Small intestine (tissue), 16 donors: ENCODE measurements around the gene CTXND2. TPM values are rescaled to one million over a fixed set of nuclear protein-coding genes. Genes with fewer than 3 reads are reported as not detected.
"Not testable (repeated sequence)": the region's sequence is repeated elsewhere in the genome, so short reads cannot be mapped to it uniquely, and the experiment has no call there.

Experiments used
- DNase-seq, 2 donors: peaks; one replicate each; pipeline versions ENCODE4 v3.0.0 to v3.0.0-alpha.2; 2013
- FAIRE-seq: peaks from 2 replicates; lab custom pipeline; 2012; peaks lifted over from hg19 to GRCh38; lab: Jason Lieb, UNC
- H3K27ac ChIP-seq, 3 donors: one replicate each; pipeline ENCODE4 v1.5.1; 2013; ENCODE audit warnings: low read length in 2 of 3, mild to moderate bottlenecking in 2 of 3, control low read depth in 1 of 3, inconsistent platforms in 1 of 3, low read depth in 1 of 3, moderate library complexity in 1 of 3
- H3K27me3 ChIP-seq, 3 donors: one replicate each; pipeline ENCODE4 v1.6.1; 2013; ENCODE audit warnings: low read length in 3 of 3, inconsistent platforms in 1 of 3; ENCODE audit not compliant: control insufficient read depth in 3 of 3, insufficient read depth in 3 of 3
- H3K36me3 ChIP-seq, 3 donors: one replicate each; pipeline ENCODE4 v1.6.1; 2013; ENCODE audit warnings: low read length in 3 of 3, inconsistent platforms in 1 of 3, low read depth in 1 of 3, mild to moderate bottlenecking in 1 of 3, moderate library complexity in 1 of 3; ENCODE audit not compliant: control insufficient read depth in 3 of 3, insufficient read depth in 2 of 3
- H3K4me1 ChIP-seq, 3 donors: one replicate each; pipeline ENCODE4 v1.6.1; 2013; ENCODE audit warnings: low read length in 2 of 3, inconsistent platforms in 1 of 3, low read depth in 1 of 3, mild to moderate bottlenecking in 1 of 3, moderate library complexity in 1 of 3; ENCODE audit not compliant: control insufficient read depth in 3 of 3, insufficient read depth in 2 of 3
- H3K4me3 ChIP-seq, 3 donors: one replicate each; pipeline ENCODE4 v1.5.1; 2013; ENCODE audit warnings: low read length in 3 of 3, control low read depth in 1 of 3, inconsistent platforms in 1 of 3, low read depth in 1 of 3, mild to moderate bottlenecking in 1 of 3, moderate library complexity in 1 of 3
- H3K9me3 ChIP-seq, 2 donors: one replicate each; pipeline ENCODE4 v1.6.1; 2013; ENCODE audit warnings: low read depth in 1 of 2, low read length in 1 of 2; ENCODE audit not compliant: control insufficient read depth in 2 of 2, insufficient read depth in 1 of 2
- WGBS, 3 donors: extraction: QIAGEN DNeasy Blood & Tissue Kit; methylation state at CpG; one replicate each; pipeline ENCODE4 v1.1.7; 2013; 5-methylcytosine and 5-hydroxymethylcytosine counted together
- long read RNA-seq, 10 donors: transcript quantifications; one replicate each; lab custom pipeline, GENCODE V29; 2026
- polyA plus RNA-seq, 4 donors: library from polyadenylated mRNA; stranded (reverse) in 3 of 4; unstranded in 1 of 4; fragments of 200-250 nt in 3 of 4; fragments of 120-200 nt in 1 of 4; gene quantifications; one replicate each; pipeline versions ENCODE4 v1.2.1 to v1.2.3, GENCODE V29; 2013
- donor health status: healthy with polysubstance abuse.
- donor health status: control.
- donor health status: control.
- donor health status: Bipolar disorder and iron deficiency.
- donor health status: healthy.

CTXND2 gene
- polyA plus RNA-seq = not detected
- long read RNA-seq, donor 1 = 0 reads
- long read RNA-seq, donor 2 = 0 reads
- long read RNA-seq, donor 3 = 0 reads
- long read RNA-seq, donor 4 = 0 reads
- long read RNA-seq, donor 5 = 0 reads
- long read RNA-seq, donor 6 = 0 reads
- long read RNA-seq, donor 7 = 0 reads
- long read RNA-seq, donor 8 = 0 reads
- long read RNA-seq, donor 9 = 0 reads
- long read RNA-seq, donor 10 = 0 reads

- WGBS, 3 donors = 36 to 51% (median 39%) methylated on average over 3 of the region's 3 CpGs
- no peak for DNase-seq
These were observed at the start of gene CTXND2 for GRCh38 chr1:150887018-150887417. Gene CTXND2 (plus strand): TSS chr1:150887136. CDS start chr1:150912315, 25,179 bp downstream.

GRCh38 chr1:150840850-150841249 is 46.1 kb upstream of the CTXND2 start:
- H3K4me1 ChIP-seq, DNase-seq, FAIRE-seq, H3K27ac ChIP-seq, H3K9me3 ChIP-seq, H3K27me3 ChIP-seq, H3K4me3 ChIP-seq: not testable (repeated sequence)
- peaks cover 6 to 12% (median 7%) of the 10 kb centered on the region in 3 donors for H3K36me3 ChIP-seq
- WGBS, 3 donors = 92 to 96% (median 95%) methylated on average over 11 of the region's 11 CpGs

More at GRCh38 chr1:150887018-150887417, at the start of gene CTXND2:
- Histone ChIP-seq H3K27ac (no peak within 1 kb of the TSS), H3K4me1 (peaks cover 0 to 3% (median 0%) of the 10 kb centered on the region in 3 donors), H3K4me3 (no peak within 1 kb of the TSS), H3K27me3 (no peaks in the 10 kb centered on the region), H3K9me3 (no peaks in the 10 kb centered on the region), H3K36me3 (no peaks in the 10 kb centered on the region)
- no peak for FAIRE-seq

GRCh38 chr1:150841626-150842025 is 45.3 kb upstream of the CTXND2 start:
- H3K4me3 ChIP-seq = no peak overlapping the region
- no peaks in the 10 kb centered on the region for H3K9me3 ChIP-seq
- peaks cover 4 to 10% (median 7%) of the 10 kb centered on the region in 3 donors for H3K36me3 ChIP-seq
- FAIRE-seq (no peak), DNase-seq (no peak)
- 84 to 97% (median 88%) methylated on average over 3 of the region's 3 CpGs for WGBS, 3 donors
- H3K27ac ChIP-seq = no peak overlapping the region
- H3K27me3 ChIP-seq = no peaks in the 10 kb centered on the region
- H3K4me1 ChIP-seq = peaks cover 0 to under 1% (median 0%) of the 10 kb centered on the region in 3 donors

GRCh38 chr1:150842343-150842742 is 44.6 kb upstream of the CTXND2 start:
- no peaks in the 10 kb centered on the region for H3K4me1 ChIP-seq
- peaks cover 4 to 8% (median 7%) of the 10 kb centered on the region in 3 donors for H3K36me3 ChIP-seq
- no peak overlapping the region for H3K4me3 ChIP-seq
- FAIRE-seq (no peak), DNase-seq (no peak)
- no peaks in the 10 kb centered on the region for H3K27me3 ChIP-seq
- no peak overlapping the region for H3K27ac ChIP-seq
- 79 to 91% (median 86%) methylated on average over 2 of the region's 2 CpGs for WGBS, 3 donors
- H3K9me3 ChIP-seq = no peaks in the 10 kb centered on the region

GRCh38 chr1:150842964-150843363 is 44.0 kb upstream of the CTXND2 start:
- Histone ChIP-seq H3K27me3 (no peaks in the 10 kb centered on the region), H3K4me1 (no peaks in the 10 kb centered on the region), H3K9me3 (no peaks in the 10 kb centered on the region), H3K36me3 (peaks cover 4 to 8% (median 7%) of the 10 kb centered on the region in 3 donors), H3K27ac (no peak overlapping the region), H3K4me3 (no peak overlapping the region)
- DNase-seq (no peak), FAIRE-seq (no peak)
- WGBS, 3 donors = 84 to 90% (median 88%) methylated on average over 2 of the region's 2 CpGs

- FAIRE-seq = no peak
- Histone ChIP-seq H3K4me1 (no peaks in the 10 kb centered on the region), H3K36me3 (peaks cover 4 to 13% (median 7%) of the 10 kb centered on the region in 3 donors), H3K27me3 (no peaks in the 10 kb centered on the region), H3K4me3 (no peak overlapping the region), H3K9me3 (no peaks in the 10 kb centered on the region), H3K27ac (no peak overlapping the region)
- DNase-seq = no peak
- WGBS, 3 donors = 85 to 98% (median 97%) methylated on average over 2 of the region's 2 CpGs
These were observed 43.5 kb upstream of the CTXND2 start for GRCh38 chr1:150843474-150843873.

- no peaks in the 10 kb centered on the region for H3K27me3 ChIP-seq
- no peak overlapping the region for H3K4me3 ChIP-seq
- H3K4me1 ChIP-seq = no peaks in the 10 kb centered on the region
- H3K9me3 ChIP-seq = peaks cover 0 to 2% of the 10 kb centered on the region in 2 donors
- no peak for DNase-seq
- WGBS, 3 donors = 89 to 94% (median 93%) methylated on average over 4 of the region's 4 CpGs
- H3K36me3 ChIP-seq = peaks cover 0 to 15% (median 2%) of the 10 kb centered on the region in 3 donors
- FAIRE-seq = no peak
- no peak overlapping the region for H3K27ac ChIP-seq
These were observed 40.3 kb upstream of the CTXND2 start for GRCh38 chr1:150846473-150847146.

- WGBS, 3 donors = 96 to 100% (median 98%) methylated on average over 30 to 48 of the region's 49 CpGs
- not testable (repeated sequence) for H3K9me3 ChIP-seq, FAIRE-seq, H3K4me3 ChIP-seq, DNase-seq, H3K27me3 ChIP-seq, H3K4me1 ChIP-seq, H3K27ac ChIP-seq
- H3K36me3 ChIP-seq = peaks cover 0 to 33% (median 5%) of the 10 kb centered on the region in 3 donors
These were observed 36.1 kb upstream of the CTXND2 start for GRCh38 chr1:150850801-150851362.
